Bronchial epithelial cell (primary cell): ENCODE results near the gene KRTAP1-3. TPM values are rescaled to one million over a fixed set of nuclear protein-coding genes. Genes with fewer than 3 reads are reported as not detected.

Source experiments
- DNase-seq: peaks from one replicate; pipeline ENCODE4 v3.0.0-alpha.2; 2010; ENCODE audit warnings: low read depth
- FAIRE-seq: peaks from 2 replicates; lab custom pipeline; 2011; peaks lifted over from hg19 to GRCh38; lab: Jason Lieb, UNC
- H3K27me3 ChIP-seq: 2 replicates; pipeline ENCODE4 v1.5.1; 2011; ENCODE audit warnings: low read length; ENCODE audit not compliant: control insufficient read depth, insufficient read depth
- H3K36me3 ChIP-seq: 2 replicates; pipeline ENCODE4 v1.5.1; 2011; ENCODE audit warnings: low read length; ENCODE audit not compliant: control insufficient read depth, insufficient read depth
- H3K4me3 ChIP-seq: 2 replicates; pipeline ENCODE4 v1.5.1; 2011; ENCODE audit warnings: mild to moderate bottlenecking, low read depth, low read length, control low read depth
- CTCF ChIP-seq: IDR thresholded peaks from 2 replicates; pipeline ENCODE4 v1.5.1; 2011; ENCODE audit warnings: mild to moderate bottlenecking, moderate library complexity, low read length, control low read depth, inconsistent platforms; ENCODE audit not compliant: insufficient read depth, severe bottlenecking
- total RNA-seq: library from RNA; depleted of rRNA; stranded (reverse); fragments of >200 nt; gene quantifications from 2 replicates; pipeline ENCODE4 v1.2.1, GENCODE V29; 2014

Gene KRTAP1-3
- total RNA-seq, 1 donor from 2014 or later: not detected

- TF ChIP-seq CTCF: no peak
- FAIRE-seq (no peak), DNase-seq (no peak)
- Histone ChIP-seq H3K27me3 (no peaks in the 10 kb centered on the region), H3K4me3 (no peak overlapping the region), H3K36me3 (no peaks in the 10 kb centered on the region)
These were observed 15.3 kb downstream of the KRTAP1-3 start for GRCh38 chr17:41019415-41019814.

GRCh38 chr17:41018541-41018940 lies 16.1 kb downstream of the KRTAP1-3 start:
- no peak for FAIRE-seq
- TF ChIP-seq CTCF: no peak

GRCh38 chr17:41016578-41017215 lies 18.0 kb downstream of the KRTAP1-3 start:
- H3K4me3 ChIP-seq: no peak overlapping the region
- no peak for TF ChIP-seq CTCF
- FAIRE-seq (peak; percentile 73), DNase-seq (no peak)
- no peaks in the 10 kb centered on the region for H3K27me3 ChIP-seq
- H3K36me3 ChIP-seq: no peaks in the 10 kb centered on the region

More at GRCh38 chr17:41018541-41018940, 16.1 kb downstream of the KRTAP1-3 start:
- DNase-seq: no peak
- Histone ChIP-seq H3K4me3 (no peak overlapping the region), H3K36me3 (no peaks in the 10 kb centered on the region), H3K27me3 (no peaks in the 10 kb centered on the region)

- no peak for FAIRE-seq
These were observed 19.2 kb downstream of the KRTAP1-3 start for GRCh38 chr17:41015454-41015853.

GRCh38 chr17:41013606-41014005 lies 21.1 kb downstream of the KRTAP1-3 start:
- DNase-seq: no peak
- Histone ChIP-seq H3K4me3 (no peak overlapping the region), H3K27me3 (no peaks in the 10 kb centered on the region), H3K36me3 (no peaks in the 10 kb centered on the region)
- no peak for TF ChIP-seq CTCF
- no peak for FAIRE-seq

More at GRCh38 chr17:41015454-41015853, 19.2 kb downstream of the KRTAP1-3 start:
- TF ChIP-seq CTCF: no peak
- DNase-seq: no peak
- Histone ChIP-seq H3K36me3 (no peaks in the 10 kb centered on the region), H3K4me3 (no peak overlapping the region), H3K27me3 (no peaks in the 10 kb centered on the region)

GRCh38 chr17:41013181-41013580 lies 21.5 kb downstream of the KRTAP1-3 start:
- H3K27me3 ChIP-seq: no peaks in the 10 kb centered on the region
- FAIRE-seq (no peak), DNase-seq (peak; percentile 33)
- no peak for TF ChIP-seq CTCF
- no peak overlapping the region for H3K4me3 ChIP-seq
- H3K36me3 ChIP-seq: no peaks in the 10 kb centered on the region
